ENCODE measurements around the gene CCDC186.

GRCh38 chr10:114181971-114182370 is 8.0 kb upstream of the CCDC186 start:
- no peak for TF ChIP-seq MXI1 (IDR thresholded peaks at IDR 0.05; ENCODE audit: borderline replicate concordance, low read depth, low read length)
- TF ChIP-seq CTCF (conservative IDR thresholded peaks at IDR 0.05; ENCODE audit: low read depth, low read length), result no peak
- TF ChIP-seq USF2 (IDR thresholded peaks at IDR 0.05; ENCODE audit: low read depth, low read length), result no peak
- TF ChIP-seq FOS (IDR thresholded peaks at IDR 0.05; ENCODE audit: low read depth, low read length), result no peak
- TF ChIP-seq RAD21 (IDR thresholded peaks at IDR 0.05; ENCODE audit: low read length), result no peak
- no peak for TF ChIP-seq RCOR1 (IDR thresholded peaks at IDR 0.05; ENCODE audit: insufficient replicate concordance, low read length)
